GM18951 (cell line): ENCODE results near the gene DENND6B.

Experiments
- POLR2A ChIP-seq: IDR thresholded peaks from 4 replicates; pipeline ENCODE4 v1.6.1; 2011; ENCODE audit warnings: mild to moderate bottlenecking; ENCODE audit not compliant: insufficient read length, insufficient read depth; ENCODE audit errors: extremely low read depth
- in situ Hi-C: fragments of 300-500 bp; cut with MboI; formaldehyde crosslinking; loops from one replicate; pipeline ENCODE4 v1.12.0; 2022; ENCODE audit warnings: low sequenced_read_pairs, mixed read lengths, inconsistent platforms; ENCODE audit not compliant: unreplicated experiment

The DENND6B gene

GRCh38 chr22:50270666-50271394 is 56.0 kb downstream of the DENND6B start:
- in situ Hi-C loops: loop anchor here (5.0 to 10.0 kb wide), 2 partner anchors 56 to 234 kb away; partner anchors contain the start of genes DENND6B, LMF2 and NCAPH2
- no peak for TF ChIP-seq POLR2A

GRCh38 chr22:50269970-50270665 is 56.7 kb downstream of the DENND6B start, which contains the start of gene MAPK11:
Gene MAPK11, minus strand, starts transcription at chr22:50270380. Its CDS starts 88 bp downstream, at chr22:50270292.
- in situ Hi-C loops: loop anchor here (5.0 to 10.0 kb wide), 2 partner anchors 57 to 235 kb away; partner anchors contain the start of genes DENND6B, LMF2 and NCAPH2
- TF ChIP-seq POLR2A: peak; percentile 24

GRCh38 chr22:50269573-50269969 is 57.2 kb downstream of the DENND6B start:
- in situ Hi-C loops: no loop called here
- no peak for TF ChIP-seq POLR2A

- in situ Hi-C loops: no loop called here
- no peak for TF ChIP-seq POLR2A
These were observed 58.1 kb downstream of the DENND6B start for GRCh38 chr22:50268655-50269113.

- no peak for TF ChIP-seq POLR2A
- in situ Hi-C loops: no loop called here
These were observed 59.0 kb downstream of the DENND6B start for GRCh38 chr22:50267591-50268390.

- no peak for TF ChIP-seq POLR2A
- in situ Hi-C loops: no loop called here
These were observed 59.8 kb downstream of the DENND6B start for GRCh38 chr22:50266994-50267393.

GRCh38 chr22:50264946-50265669 is 61.7 kb downstream of the DENND6B start:
- in situ Hi-C loops: no loop called here
- TF ChIP-seq POLR2A: no peak

GRCh38 chr22:50264104-50264745 is 62.6 kb downstream of the DENND6B start:
- in situ Hi-C loops: no loop called here
- no peak for TF ChIP-seq POLR2A

GRCh38 chr22:50262973-50263617 is 63.7 kb downstream of the DENND6B start:
- TF ChIP-seq POLR2A: no peak
- in situ Hi-C loops: no loop called here

- no peak for TF ChIP-seq POLR2A
- in situ Hi-C loops: no loop called here
These were observed 64.3 kb downstream of the DENND6B start for GRCh38 chr22:50262460-50262911.

- TF ChIP-seq POLR2A: peak; percentile 13
- in situ Hi-C loops: no loop called here
These were observed 65.0 kb downstream of the DENND6B start, which contains the start of gene MAPK12 for GRCh38 chr22:50261615-50262459. Gene MAPK12, minus strand, starts transcription at chr22:50261683. Its CDS starts 174 bp downstream, at chr22:50261509.
